Measurements from ENCODE around the gene HAL. TPM values are rescaled to one million over a fixed set of nuclear protein-coding genes. Genes with fewer than 3 reads are reported as not detected.

HAL gene
- polyA plus RNA-seq, 2 of the 4 experiments (the other 2 are of a cell fraction): 0.22 to 0.43 TPM

DNA sequence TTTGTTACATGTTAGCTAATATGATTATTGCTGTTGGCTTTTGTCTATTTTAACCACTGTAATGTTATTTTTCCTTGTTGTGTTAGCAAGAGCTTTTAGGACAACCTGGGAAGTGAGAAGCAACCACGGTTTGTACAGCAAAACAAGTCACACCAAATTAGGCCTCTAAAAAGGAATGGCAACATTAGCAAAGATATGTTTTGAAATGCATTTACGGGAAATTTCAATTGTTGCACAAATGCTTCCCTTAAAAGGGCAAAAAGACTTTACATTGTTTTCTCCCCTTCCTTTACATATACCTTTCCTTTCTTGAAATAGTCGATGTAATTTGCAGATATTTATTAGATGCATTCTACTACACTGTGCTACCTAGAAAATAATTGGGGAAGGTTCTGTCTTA lies 43.4 kb upstream of the HAL start:
- Histone ChIP-seq H3K4me3 (no peak overlapping the region), H3K4me1 (peaks cover 10% of the 10 kb centered on the region), H3K9me3 (no peaks in the 10 kb centered on the region), H3K4me2 (no peak overlapping the region), H3K27ac (no peak overlapping the region)
- DNase-seq (ENCODE audit: low read depth in 1 of 2, low spot score in 1 of 2): no peak
- 78% methylated on average over 3 of the region's 3 CpGs for WGBS (ENCODE audit: missing lambda C conversion rate)
- ChIA-PET POLR2A (no interaction called here), CTCF (no interaction called here)
- ATAC-seq: no peak
- TF ChIP-seq CHD4 (IDR thresholded peaks at IDR 0.05; ENCODE audit: borderline replicate concordance): no peak
- no peak for TF ChIP-seq RAD21 (conservative IDR thresholded peaks at IDR 0.05 in 1 of 2, IDR thresholded peaks at IDR 0.05 in 1 of 2)
- FAIRE-seq: no peak

DNA sequence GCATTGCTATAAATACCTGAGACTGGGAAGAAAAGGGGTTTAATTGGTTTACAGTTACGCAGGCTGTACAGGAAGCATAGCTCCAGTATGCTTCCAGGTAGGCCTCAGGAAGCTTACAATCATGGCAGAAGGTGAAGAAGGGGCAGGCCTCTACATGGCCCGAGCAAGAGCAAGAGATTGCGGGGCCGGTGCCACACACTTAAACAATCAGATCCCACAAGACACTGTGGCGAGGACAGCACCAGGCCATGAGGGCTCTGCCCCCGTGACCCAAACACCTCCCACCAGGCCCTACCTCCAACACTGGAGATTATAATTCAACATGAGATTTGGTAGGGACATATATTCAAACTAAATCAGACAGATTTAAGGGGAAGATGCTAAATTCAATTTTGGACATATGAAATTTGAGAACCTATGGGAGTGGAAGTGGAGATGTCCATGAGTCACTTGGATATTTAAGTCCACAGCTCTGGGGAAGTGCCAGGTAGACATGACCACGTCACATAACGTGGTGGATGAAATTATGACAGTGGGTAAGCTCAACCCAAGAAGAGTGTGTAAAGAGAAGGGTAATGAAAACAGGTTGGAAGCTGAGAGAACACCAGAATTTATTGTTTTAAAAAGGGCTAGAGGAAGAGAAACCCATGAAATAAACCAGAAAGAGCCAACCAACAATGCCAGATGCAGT lies 40.8 kb upstream of the HAL start:
- ATAC-seq (no peak), FAIRE-seq (no peak), DNase-seq (ENCODE audit: low read depth in 1 of 2, low spot score in 1 of 2) (no peak)
- TF ChIP-seq FOSL2 (IDR thresholded peaks at IDR 0.05) (no peak), FOSL2 (CRISPR knock-in tag; IDR thresholded peaks at IDR 0.05) (no peak), EP300 (IDR thresholded peaks at IDR 0.05) (no peak), RFX5 (IDR thresholded peaks at IDR 0.05) (no peak), TP53 (CRISPR knock-in tag; IDR thresholded peaks at IDR 0.05) (no peak), ESRRA (IDR thresholded peaks at IDR 0.05; ENCODE audit: borderline replicate concordance, low read length) (no peak), RNF2 (IDR thresholded peaks at IDR 0.05; ENCODE audit: borderline replicate concordance, low read depth) (no peak), HDAC2 (IDR thresholded peaks at IDR 0.05) (no peak), EHF (CRISPR knock-in tag; IDR thresholded peaks at IDR 0.05) (no peak), FOSB (CRISPR knock-in tag; IDR thresholded peaks at IDR 0.05) (no peak), MAZ (IDR thresholded peaks at IDR 0.05; ENCODE audit: borderline replicate concordance, low read depth, low read length) (no peak), POLR2A (IDR thresholded peaks at IDR 0.05; ENCODE audit: low read length) (no peak)
- TF ChIP-seq, protein P1, sequence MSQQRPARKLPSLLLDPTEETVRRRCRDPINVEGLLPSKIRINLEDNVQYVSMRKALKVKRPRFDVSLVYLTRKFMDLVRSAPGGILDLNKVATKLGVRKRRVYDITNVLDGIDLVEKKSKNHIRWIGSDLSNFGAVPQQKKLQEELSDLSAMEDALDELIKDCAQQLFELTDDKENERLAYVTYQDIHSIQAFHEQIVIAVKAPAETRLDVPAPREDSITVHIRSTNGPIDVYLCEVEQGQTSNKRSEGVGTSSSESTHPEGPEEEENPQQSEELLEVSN (IDR thresholded peaks at IDR 0.05; ENCODE audit: borderline replicate concordance, low read depth): no peak
- TF ChIP-seq, protein P2, sequence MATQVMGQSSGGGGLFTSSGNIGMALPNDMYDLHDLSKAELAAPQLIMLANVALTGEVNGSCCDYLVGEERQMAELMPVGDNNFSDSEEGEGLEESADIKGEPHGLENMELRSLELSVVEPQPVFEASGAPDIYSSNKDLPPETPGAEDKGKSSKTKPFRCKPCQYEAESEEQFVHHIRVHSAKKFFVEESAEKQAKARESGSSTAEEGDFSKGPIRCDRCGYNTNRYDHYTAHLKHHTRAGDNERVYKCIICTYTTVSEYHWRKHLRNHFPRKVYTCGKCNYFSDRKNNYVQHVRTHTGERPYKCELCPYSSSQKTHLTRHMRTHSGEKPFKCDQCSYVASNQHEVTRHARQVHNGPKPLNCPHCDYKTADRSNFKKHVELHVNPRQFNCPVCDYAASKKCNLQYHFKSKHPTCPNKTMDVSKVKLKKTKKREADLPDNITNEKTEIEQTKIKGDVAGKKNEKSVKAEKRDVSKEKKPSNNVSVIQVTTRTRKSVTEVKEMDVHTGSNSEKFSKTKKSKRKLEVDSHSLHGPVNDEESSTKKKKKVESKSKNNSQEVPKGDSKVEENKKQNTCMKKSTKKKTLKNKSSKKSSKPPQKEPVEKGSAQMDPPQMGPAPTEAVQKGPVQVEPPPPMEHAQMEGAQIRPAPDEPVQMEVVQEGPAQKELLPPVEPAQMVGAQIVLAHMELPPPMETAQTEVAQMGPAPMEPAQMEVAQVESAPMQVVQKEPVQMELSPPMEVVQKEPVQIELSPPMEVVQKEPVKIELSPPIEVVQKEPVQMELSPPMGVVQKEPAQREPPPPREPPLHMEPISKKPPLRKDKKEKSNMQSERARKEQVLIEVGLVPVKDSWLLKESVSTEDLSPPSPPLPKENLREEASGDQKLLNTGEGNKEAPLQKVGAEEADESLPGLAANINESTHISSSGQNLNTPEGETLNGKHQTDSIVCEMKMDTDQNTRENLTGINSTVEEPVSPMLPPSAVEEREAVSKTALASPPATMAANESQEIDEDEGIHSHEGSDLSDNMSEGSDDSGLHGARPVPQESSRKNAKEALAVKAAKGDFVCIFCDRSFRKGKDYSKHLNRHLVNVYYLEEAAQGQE (IDR thresholded peaks at IDR 0.05): no peak
- TF ChIP-seq, protein P3, sequence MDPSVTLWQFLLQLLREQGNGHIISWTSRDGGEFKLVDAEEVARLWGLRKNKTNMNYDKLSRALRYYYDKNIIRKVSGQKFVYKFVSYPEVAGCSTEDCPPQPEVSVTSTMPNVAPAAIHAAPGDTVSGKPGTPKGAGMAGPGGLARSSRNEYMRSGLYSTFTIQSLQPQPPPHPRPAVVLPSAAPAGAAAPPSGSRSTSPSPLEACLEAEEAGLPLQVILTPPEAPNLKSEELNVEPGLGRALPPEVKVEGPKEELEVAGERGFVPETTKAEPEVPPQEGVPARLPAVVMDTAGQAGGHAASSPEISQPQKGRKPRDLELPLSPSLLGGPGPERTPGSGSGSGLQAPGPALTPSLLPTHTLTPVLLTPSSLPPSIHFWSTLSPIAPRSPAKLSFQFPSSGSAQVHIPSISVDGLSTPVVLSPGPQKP (IDR thresholded peaks at IDR 0.05; ENCODE audit: low read depth, low read length): no peak
- TF ChIP-seq, protein P4, sequence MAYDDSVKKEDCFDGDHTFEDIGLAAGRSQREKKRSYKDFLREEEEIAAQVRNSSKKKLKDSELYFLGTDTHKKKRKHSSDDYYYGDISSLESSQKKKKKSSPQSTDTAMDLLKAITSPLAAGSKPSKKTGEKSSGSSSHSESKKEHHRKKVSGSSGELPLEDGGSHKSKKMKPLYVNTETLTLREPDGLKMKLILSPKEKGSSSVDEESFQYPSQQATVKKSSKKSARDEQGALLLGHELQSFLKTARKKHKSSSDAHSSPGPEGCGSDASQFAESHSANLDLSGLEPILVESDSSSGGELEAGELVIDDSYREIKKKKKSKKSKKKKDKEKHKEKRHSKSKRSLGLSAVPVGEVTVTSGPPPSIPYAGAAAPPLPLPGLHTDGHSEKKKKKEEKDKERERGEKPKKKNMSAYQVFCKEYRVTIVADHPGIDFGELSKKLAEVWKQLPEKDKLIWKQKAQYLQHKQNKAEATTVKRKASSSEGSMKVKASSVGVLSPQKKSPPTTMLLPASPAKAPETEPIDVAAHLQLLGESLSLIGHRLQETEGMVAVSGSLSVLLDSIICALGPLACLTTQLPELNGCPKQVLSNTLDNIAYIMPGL (CRISPR knock-in tag; IDR thresholded peaks at IDR 0.05; ENCODE audit: borderline replicate concordance): no peak
- TF ChIP-seq, protein P5, sequence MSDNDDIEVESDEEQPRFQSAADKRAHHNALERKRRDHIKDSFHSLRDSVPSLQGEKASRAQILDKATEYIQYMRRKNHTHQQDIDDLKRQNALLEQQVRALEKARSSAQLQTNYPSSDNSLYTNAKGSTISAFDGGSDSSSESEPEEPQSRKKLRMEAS (IDR thresholded peaks at IDR 0.05): no peak
- ChIA-PET CTCF (no interaction called here), POLR2A (interaction anchor here (1.7 kb wide), 1 partner anchor 94 kb away, joined by 11 read pairs; the partner anchor contains the start of genes AMDHD1 and CCDC38)
- WGBS (ENCODE audit: missing lambda C conversion rate): 86% methylated on average over 8 of the region's 8 CpGs
- peaks cover 18% of the 10 kb centered on the region for H3K4me1 ChIP-seq
- no peak overlapping the region for H3K4me3 ChIP-seq
- no peak overlapping the region for H3K4me2 ChIP-seq
- no peak overlapping the region for H3K27ac ChIP-seq
- H3K9me3 ChIP-seq: no peaks in the 10 kb centered on the region

All from A549 (cell line).